Stimulated activated CD8-positive, alpha-beta memory T cell treated with anti-CD3 and anti-CD28 coated beads, Interleukin-4, amount 100 ng/mL, for 48 hours (primary cell): Measurements from ENCODE around the gene PARD3B.

ENCODE experiments used
- DNase-seq: peaks from one replicate; pipeline ENCODE4 v3.0.0-alpha.2; 2020

Gene PARD3B

DNA sequence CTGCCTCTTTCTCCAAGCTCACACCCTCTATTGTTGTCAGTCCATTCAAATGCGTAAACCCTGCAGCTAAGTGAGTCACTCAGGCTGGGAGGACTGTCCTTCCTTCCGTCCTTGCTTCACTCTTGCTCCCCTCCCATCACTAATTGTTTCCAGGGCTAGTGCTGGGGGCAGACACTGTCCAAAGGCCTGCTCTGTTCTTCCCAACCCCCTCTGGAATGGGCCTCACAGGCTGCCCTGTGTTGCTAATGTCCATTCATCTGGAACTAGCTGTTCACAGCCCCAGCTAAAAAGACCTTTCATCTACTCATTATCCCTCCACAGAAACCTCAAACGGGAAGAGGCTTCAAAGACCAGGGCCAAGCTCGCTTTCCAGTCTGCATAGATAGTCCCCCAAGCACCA lies 1105.2 kb downstream of the PARD3B start:
- no peak for DNase-seq

DNA sequence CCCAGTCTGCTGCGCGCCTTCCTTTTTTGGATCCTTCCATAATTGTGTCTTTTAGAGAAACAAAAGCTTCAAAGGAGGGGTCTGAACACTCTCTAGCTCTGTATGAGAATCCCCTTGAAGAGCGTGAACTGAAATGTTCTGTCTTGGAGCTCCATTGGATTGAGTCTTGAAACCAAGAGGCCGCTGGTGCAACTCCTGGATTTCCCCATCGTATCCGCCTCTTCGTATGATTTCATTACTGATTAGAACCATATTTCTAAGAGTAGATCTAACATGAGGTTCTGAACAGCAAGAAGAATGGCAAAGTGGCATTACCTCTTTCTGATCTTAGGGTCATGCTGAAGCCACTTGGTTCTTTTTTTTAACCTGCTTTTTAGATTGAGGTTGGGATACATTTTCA lies 1105.7 kb downstream of the PARD3B start:
- DNase-seq = no peak

DNA sequence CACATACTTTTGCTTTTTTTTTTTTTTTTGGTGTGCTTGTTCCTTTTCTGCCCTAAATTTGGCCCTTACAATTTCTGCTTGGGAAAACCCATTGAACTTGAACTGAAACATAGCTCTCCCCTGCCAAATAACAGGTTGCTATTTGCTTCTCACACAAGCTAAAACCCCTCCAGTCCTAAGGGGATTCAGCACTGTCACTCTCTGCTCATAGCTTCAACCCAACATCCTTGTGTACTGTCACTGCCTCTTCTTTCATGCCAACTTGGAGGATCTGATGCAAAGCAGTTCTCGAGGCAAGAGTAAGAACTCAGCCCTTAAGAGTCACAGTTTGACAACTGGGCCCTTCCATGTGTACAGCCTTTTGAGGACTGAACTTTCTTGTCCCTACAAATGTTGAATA lies 1106.4 kb downstream of the PARD3B start:
- no peak for DNase-seq

DNA sequence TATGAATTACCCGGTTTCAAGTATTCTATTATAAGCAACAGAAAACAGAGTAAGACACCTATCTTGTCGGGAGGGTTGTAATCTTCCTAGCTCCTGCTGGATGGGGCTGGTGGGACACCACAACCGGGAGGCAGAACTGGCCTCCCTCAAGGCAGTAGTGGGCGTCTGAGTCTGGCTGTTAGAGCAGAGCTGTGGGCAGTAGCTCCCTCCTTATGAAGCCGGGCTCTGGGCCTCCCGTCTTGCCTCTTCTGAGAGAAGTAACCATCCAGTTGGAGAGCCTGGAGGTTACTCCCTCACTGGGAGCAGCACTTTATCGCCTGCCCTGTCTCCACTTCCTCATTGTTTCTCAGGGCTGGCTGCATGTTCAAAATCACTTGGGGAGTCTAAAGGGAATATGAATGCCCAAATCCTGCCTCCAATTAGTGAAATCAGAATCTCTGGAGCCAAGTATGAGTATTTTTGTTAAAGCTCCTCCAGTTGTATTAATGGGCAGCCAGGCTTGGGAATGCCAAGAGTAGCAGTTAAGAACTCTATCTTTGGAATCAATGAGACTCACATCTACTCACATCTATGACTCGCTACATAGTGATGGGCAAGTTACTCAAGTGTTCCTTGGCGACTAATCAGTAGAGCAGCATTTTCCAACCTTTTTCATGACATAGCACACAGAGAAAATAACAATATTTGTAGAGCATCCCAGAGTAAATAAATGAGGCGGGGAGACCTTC lies 1109.8 kb downstream of the PARD3B start:
- no peak for DNase-seq

DNA sequence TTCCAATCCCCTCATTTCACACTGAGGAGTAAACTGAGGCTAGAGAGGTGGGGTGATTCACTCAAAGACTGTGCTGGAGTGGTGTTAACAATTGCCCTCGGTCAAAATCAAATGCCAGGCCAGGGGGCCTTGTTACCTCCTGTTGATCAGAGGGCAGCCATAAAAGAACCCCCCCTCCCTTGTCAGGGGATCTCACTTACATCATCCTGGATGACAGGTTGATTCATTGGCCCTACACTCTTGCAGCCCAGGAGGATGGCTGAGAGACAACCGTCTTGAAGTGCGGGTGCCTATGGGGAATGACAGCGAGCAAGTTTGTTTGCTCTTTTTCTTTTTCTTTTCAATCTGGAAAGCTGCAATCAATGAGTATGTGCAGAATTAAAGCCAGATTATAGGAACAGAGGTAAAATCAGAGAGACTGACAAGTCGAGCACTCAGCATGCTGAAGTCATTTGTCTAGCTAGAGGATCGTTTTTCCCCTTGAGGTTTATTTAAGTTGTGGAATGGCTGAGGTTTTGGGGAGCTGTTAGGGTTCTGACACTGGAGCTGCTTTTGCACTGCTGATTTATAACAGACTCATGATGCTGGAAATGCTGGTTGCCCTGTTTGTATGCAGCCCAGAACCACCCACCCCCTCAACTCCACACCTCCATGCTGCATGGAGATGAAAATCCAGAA lies 1110.6 kb downstream of the PARD3B start:
- DNase-seq = no peak

DNA sequence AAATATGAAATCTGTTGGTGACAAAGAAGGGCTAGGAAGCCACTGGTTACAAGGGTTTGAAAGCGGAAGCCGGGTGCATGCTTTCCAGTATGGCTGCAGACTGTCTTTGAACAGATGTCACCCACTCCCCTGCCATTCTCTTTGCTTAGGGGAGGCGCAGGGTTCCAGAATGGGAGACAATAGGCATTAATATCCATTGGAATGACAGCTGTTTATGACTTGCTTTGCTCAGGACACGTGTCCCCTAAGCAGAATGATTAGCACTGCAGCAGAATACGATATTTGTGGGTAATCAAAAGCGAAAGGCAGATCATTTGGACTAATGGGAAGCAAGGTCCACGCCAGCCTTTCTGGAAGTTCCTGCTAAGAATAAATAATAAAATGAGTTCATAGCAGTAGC lies 1111.2 kb downstream of the PARD3B start:
- no peak for DNase-seq

GRCh38 chr2:205656941-205657340 lies 1111.7 kb downstream of the PARD3B start:
- no peak for DNase-seq

DNA sequence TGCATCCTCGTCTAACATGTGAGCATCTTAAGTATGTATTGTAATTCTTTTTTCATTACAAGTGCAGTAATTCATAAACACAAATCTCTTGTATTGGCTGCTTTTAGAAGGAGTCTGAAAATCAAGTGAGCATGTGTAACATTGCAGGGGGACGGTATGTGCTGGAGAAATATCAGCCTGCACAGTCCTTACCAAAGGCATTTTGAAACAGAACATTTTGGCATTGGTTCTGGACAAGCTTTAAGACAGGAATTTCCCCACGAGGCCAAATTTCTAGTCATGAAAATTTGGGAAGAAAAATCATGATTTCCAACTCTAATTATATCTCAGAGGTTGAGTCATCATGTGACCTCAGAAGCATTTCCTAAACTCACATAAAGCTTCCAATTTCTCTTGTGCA lies 1112.3 kb downstream of the PARD3B start:
- DNase-seq = no peak

DNA sequence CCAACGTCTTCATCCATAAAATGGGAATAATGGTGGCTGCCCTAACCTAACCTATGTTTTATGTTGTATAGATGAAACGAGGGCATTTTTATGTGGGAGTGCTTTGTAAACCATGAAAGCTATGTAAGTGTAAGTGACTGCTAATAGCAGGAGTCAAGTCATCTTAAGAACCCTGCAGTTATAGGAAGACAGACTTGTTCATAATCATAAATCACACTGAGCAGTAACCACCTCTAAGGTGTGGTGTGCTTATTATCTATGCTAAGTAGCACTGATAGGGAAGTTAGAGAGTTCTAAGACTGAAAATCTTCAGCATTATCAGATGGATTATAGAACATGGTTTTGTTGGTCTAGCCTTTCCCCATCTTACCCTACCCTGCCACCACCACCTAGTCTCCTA lies 1112.8 kb downstream of the PARD3B start:
- DNase-seq = no peak

- DNase-seq = no peak
Measured at GRCh38 chr2:205658572-205658971, 1113.3 kb downstream of the PARD3B start.

DNA sequence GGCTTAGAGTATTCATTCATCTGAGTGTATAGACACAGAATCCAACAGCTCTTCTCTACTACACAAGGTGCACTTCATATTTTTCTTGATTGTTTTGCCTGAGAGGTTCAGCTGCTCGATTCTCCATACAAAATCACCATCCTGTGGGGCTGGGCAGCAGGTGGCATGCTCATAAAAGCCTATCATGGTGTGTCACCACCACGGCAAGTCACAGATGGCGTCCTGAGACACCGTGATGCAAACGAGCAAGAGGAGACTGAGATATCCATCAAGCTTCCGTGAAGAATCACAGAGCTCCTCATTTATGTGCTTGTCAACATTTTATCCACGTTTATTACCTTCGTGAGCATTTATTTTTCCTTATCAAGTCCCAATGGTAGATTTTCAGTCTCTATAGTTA lies 1114.6 kb downstream of the PARD3B start:
- DNase-seq = no peak

DNA sequence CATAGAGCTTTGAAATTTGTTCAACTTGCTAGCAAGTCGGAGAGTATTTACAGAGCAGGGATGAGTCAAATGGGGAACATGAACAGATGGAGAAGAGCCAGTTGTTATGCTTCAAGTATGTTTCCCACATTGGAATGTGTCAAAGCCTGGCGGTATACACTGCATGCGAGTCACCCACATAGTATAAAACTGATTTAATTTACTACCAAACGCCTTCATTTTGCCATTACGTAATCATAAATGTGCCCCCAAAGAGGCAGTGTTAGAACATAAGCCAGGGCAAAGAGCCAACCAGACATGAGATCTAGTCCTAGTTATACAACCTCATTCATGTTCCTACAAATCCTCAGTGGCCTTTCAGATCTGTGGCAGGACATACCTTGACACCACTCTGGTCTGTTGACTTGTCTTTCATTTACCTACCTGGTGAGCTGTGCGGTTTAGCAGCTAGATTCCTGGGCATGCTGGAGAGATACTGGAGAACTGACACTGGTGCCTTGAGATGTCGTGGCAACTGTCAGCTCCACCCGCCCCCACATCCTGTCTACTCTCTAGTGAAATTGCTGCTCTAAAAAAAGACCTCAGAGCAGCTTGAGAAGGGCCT lies 1115.3 kb downstream of the PARD3B start:
- peak; percentile 59 for DNase-seq

GRCh38 chr2:205661281-205661680 lies 1116.0 kb downstream of the PARD3B start:
- no peak for DNase-seq

GRCh38 chr2:205662206-205662965 lies 1117.1 kb downstream of the PARD3B start:
- no peak for DNase-seq

GRCh38 chr2:205665791-205666190 lies 1120.5 kb downstream of the PARD3B start:
- DNase-seq = no peak
